SU-DHL-6 (cell line): ENCODE results near the gene NKAP.
"Not testable (repeated sequence)": the region's sequence is repeated elsewhere in the genome, so short reads cannot be mapped to it uniquely, and the experiment has no call there.

Experiments used
- H2AFZ ChIP-seq: fragments of 200-600 bp; sonication (generic); 2 replicates; pipeline ENCODE4 v1.6.1; 2014; ENCODE audit warnings: low read depth, mild to moderate bottlenecking, moderate library complexity, mixed read lengths, antibody characterized with exemption, low read length; ENCODE audit not compliant: severe bottlenecking
- H3F3A ChIP-seq: fragments of 200-600 bp; shearing (Covaris generic); 2 replicates; pipeline ENCODE4 v1.6.0; 2016; ENCODE audit warnings: antibody characterized with exemption, mild to moderate bottlenecking; ENCODE audit not compliant: insufficient read depth
- H3K27ac ChIP-seq: fragments of 200-600 bp; sonication (generic); 2 replicates; pipeline ENCODE4 v1.5.1; 2016; ENCODE audit warnings: low read depth, mild to moderate bottlenecking, low read length, moderate library complexity, mixed read lengths
- H3K27me3 ChIP-seq: fragments of 200-600 bp; sonication (generic), shearing (Covaris generic); 2 replicates; pipeline ENCODE4 v1.6.0; 2014; ENCODE audit warnings: mild to moderate bottlenecking, low read length
- H3K36me3 ChIP-seq: fragments of 200-600 bp; sonication (generic); 2 replicates; pipeline ENCODE4 v1.6.1; 2014; ENCODE audit warnings: mild to moderate bottlenecking, low read length, mixed read lengths
- H3K4me2 ChIP-seq: fragments of 300-600, 200-600 bp; shearing (Covaris generic), sonication (generic); 2 replicates; pipeline ENCODE4 v1.6.0; 2014; ENCODE audit warnings: low read length, low read depth, mild to moderate bottlenecking; ENCODE audit not compliant: poor library complexity, severe bottlenecking
- H3K4me3 ChIP-seq: fragments of 200-600 bp; sonication (generic); 2 replicates; pipeline ENCODE4 v1.5.1; 2014; ENCODE audit warnings: antibody characterized with exemption, low read length, mild to moderate bottlenecking, mixed read lengths; ENCODE audit not compliant: insufficient read depth, poor library complexity, severe bottlenecking
- H3K79me2 ChIP-seq: fragments of 200-600 bp; sonication (generic); 2 replicates; pipeline ENCODE4 v1.6.1; 2014; ENCODE audit warnings: mild to moderate bottlenecking, low read length, moderate library complexity; ENCODE audit not compliant: insufficient read depth
- H3K9ac ChIP-seq: fragments of 200-600 bp; sonication (generic); 2 replicates; pipeline ENCODE4 v1.7.0; 2014; ENCODE audit warnings: mild to moderate bottlenecking, low read length
- H3K9me2 ChIP-seq: fragments of 200-600 bp; sonication (generic); replicated peaks from 2 replicates; pipeline ENCODE4 v1.6.1; 2014; ENCODE audit warnings: low read length; ENCODE audit not compliant: insufficient read depth
- H3K9me3 ChIP-seq: fragments of 200-600 bp; sonication (generic); 2 replicates; pipeline ENCODE4 v1.6.1; 2014; ENCODE audit warnings: low read length, mixed read lengths; ENCODE audit not compliant: insufficient read depth
- H4K20me1 ChIP-seq: fragments of 200-600 bp; sonication (generic); 2 replicates; pipeline ENCODE4 v1.6.1; 2014; ENCODE audit warnings: low read depth, mild to moderate bottlenecking, antibody characterized with exemption, low read length, moderate library complexity, mixed read lengths
- EZH2phosphoT487 ChIP-seq: fragments of 200-600 bp; sonication (generic), shearing (Covaris generic); conservative IDR thresholded peaks from 2 replicates; pipeline ENCODE4 v1.6.1; 2018; ENCODE audit warnings: mild to moderate bottlenecking, antibody characterized with exemption, low read length, moderate library complexity, mixed read lengths
- TF ChIP-seq, protein P1 (sequence below): fragments of 200-600 bp; sonication (generic); IDR thresholded peaks from one replicate; pipeline ENCODE4 v1.5.1; 2017; ENCODE audit warnings: antibody characterized with exemption, mild to moderate bottlenecking, low read length, moderate library complexity; ENCODE audit not compliant: insufficient read depth, poor library complexity, severe bottlenecking

NKAP gene

DNA sequence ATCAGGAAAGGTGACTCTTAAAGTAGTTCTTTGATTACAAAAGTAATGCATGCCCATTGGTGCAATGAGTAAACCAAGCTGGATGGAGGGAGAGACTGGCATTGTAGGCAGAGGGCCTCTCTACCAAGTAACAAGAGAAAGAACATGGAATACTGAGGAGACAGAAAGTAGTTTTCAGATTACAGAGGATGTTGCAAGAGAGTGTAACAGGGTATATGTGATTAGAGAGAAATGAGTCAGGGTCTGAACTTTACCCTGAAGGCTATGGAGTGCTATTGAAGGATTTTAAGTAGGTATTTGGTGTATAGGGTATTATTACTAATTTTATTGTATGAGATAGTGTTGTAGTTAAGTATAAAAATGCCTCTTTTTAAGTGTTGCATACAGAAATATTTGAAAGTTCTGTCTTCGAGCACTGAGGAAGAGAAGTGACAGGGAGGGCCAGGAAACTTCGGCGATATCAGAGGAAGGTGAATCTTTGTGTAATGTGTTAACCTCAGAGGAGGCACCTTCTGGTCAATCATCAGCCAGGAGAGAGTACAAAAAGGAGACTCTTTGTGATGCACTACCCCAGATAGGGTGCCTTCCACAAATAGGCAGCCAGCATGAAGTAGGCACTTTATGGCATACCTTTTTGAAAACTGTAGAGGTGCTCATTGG lies 8.2 kb downstream of the NKAP start:
- Histone ChIP-seq H3K9me2 (no peaks in the 10 kb centered on the region), H4K20me1 (no peaks in the 10 kb centered on the region), H3K9me3 (no peaks in the 10 kb centered on the region), H3K79me2 (no peaks in the 10 kb centered on the region), H3K4me3 (no peak overlapping the region), H3F3A (no peaks in the 10 kb centered on the region), H3K36me3 (no peaks in the 10 kb centered on the region; the same call in 1 of the 2 replicates), H3K27ac (no peak overlapping the region), H3K27me3 (no peaks in the 10 kb centered on the region), H3K9ac (no peak overlapping the region), H2AFZ (no peak overlapping the region), H3K4me2 (no peak overlapping the region)
- TF ChIP-seq EZH2phosphoT487, result no peak
- TF ChIP-seq, protein P1, sequence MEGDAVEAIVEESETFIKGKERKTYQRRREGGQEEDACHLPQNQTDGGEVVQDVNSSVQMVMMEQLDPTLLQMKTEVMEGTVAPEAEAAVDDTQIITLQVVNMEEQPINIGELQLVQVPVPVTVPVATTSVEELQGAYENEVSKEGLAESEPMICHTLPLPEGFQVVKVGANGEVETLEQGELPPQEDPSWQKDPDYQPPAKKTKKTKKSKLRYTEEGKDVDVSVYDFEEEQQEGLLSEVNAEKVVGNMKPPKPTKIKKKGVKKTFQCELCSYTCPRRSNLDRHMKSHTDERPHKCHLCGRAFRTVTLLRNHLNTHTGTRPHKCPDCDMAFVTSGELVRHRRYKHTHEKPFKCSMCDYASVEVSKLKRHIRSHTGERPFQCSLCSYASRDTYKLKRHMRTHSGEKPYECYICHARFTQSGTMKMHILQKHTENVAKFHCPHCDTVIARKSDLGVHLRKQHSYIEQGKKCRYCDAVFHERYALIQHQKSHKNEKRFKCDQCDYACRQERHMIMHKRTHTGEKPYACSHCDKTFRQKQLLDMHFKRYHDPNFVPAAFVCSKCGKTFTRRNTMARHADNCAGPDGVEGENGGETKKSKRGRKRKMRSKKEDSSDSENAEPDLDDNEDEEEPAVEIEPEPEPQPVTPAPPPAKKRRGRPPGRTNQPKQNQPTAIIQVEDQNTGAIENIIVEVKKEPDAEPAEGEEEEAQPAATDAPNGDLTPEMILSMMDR, result no peak

DNA sequence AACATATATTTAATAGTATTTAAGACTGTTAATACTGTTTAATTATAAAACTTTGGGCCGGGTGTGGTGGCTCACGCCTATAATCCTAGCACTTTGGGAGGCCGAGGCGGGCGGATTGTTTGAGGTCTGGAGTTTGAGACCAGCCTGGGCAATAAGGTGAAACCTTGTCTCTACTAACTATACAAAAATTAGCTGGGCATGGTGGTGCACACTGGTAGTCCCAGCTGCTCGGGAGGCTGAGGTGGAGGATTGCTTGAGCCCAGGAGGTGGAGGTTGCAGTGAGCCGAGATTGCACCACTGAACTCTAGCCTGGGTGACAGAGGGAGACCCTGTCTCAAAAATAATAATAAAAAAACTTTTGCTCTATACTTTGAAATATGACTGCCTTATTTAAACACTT lies 21.2 kb downstream of the NKAP start:
- not testable (repeated sequence) for H3K4me3 ChIP-seq, H3F3A ChIP-seq, H3K9ac ChIP-seq, H3K9me3 ChIP-seq, H3K27ac ChIP-seq, H2AFZ ChIP-seq, H4K20me1 ChIP-seq, H3K27me3 ChIP-seq, H3K9me2 ChIP-seq, H3K4me2 ChIP-seq, H3K36me3 ChIP-seq, H3K79me2 ChIP-seq

DNA sequence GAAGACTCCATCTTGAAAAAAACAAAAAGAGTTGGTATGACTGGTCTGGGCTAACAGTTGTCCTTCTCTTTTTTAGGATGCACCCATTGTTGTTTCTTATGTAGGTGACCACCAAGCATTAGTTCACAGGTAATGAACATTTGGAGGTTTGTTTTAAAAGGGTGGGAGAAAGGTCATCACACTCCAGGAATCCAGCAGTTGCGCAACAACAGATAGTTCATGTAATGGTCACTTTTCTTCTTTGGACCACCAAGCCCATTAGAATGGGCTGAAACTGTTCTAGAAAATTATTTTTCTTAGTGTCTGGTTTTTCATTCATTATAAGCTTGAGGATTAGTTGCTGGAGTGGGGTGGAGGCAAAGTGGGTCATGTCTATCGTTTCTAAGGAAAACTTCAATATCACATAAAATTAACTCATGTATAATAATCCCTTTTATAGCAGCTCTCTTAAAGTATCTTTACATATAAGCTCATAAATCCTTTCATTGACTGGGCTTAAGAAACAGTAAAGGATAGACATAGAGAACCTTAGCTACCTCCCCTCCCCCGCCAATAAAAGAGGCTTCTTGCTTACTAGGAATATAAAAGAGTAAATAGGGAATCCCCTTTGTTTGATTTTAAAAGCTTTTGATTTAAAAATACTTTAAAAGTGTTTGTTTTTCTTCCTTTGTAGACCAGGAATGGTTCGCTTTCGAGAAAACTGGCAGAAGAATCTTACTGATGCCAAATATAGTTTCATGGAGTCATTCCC lies 23.5 kb downstream of the NKAP start:
- Histone ChIP-seq H3K9ac (no peak overlapping the region), H3K4me2 (no peak overlapping the region), H3K4me3 (no peak overlapping the region), H3K9me3 (no peaks in the 10 kb centered on the region), H3K27ac (no peak overlapping the region), H3K36me3 (no peaks in the 10 kb centered on the region), H3F3A (no peaks in the 10 kb centered on the region), H3K9me2 (no peaks in the 10 kb centered on the region), H2AFZ (no peak overlapping the region), H3K79me2 (no peaks in the 10 kb centered on the region), H4K20me1 (no peaks in the 10 kb centered on the region), H3K27me3 (no peaks in the 10 kb centered on the region)
- TF ChIP-seq, protein P1, result no peak
- no peak for TF ChIP-seq EZH2phosphoT487

DNA sequence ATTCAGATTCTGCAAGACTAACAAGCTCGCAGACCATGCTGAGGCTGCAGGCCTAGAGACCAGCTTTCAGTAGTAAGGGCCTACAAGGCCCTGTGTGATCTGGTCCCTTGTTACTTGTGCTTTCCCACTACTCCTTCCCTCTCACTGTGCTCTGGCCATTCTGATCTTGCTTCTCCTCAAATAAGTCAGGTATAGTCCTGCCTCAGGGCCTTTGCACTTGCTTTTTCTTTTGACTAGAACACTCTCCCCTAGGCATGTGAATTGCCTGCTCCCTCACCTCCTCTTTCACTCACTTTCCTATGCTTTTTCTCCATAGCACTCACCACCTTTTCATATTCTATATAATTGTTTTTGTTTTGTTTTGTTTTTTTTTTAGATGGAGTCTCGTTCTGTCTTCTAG lies 25.7 kb downstream of the NKAP start:
- Histone ChIP-seq H2AFZ (no peak overlapping the region), H3K4me2 (no peak overlapping the region), H3K27ac (no peak overlapping the region), H3K79me2 (no peaks in the 10 kb centered on the region), H3F3A (no peaks in the 10 kb centered on the region), H3K9ac (no peak overlapping the region), H3K36me3 (no peaks in the 10 kb centered on the region), H3K27me3 (no peaks in the 10 kb centered on the region), H3K9me3 (no peaks in the 10 kb centered on the region), H3K9me2 (no peaks in the 10 kb centered on the region), H3K4me3 (no peak overlapping the region), H4K20me1 (no peaks in the 10 kb centered on the region)
- TF ChIP-seq EZH2phosphoT487, result no peak
- TF ChIP-seq, protein P1, result no peak
